GM23248 (cell line): ENCODE measurements around the gene LYPD3. TPM values are rescaled to one million over a fixed set of nuclear protein-coding genes. Genes with fewer than 3 reads are reported as not detected.

Experiments
- DNase-seq: peaks from one replicate; pipeline ENCODE4 v3.0.0-alpha.2; 2015
- H2AFZ ChIP-seq: fragments of 200-600 bp; sonication (generic); 2 replicates; pipeline ENCODE4 v1.6.1; 2016; ENCODE audit warnings: antibody characterized with exemption
- H3F3A ChIP-seq: fragments of 200-600 bp; sonication (generic); 2 replicates; pipeline ENCODE4 v1.6.1; 2016; ENCODE audit warnings: mild to moderate bottlenecking, antibody characterized with exemption, mixed run types; ENCODE audit not compliant: insufficient read depth
- H3K27ac ChIP-seq: fragments of 200-600 bp; sonication (generic); 2 replicates; pipeline ENCODE4 v1.5.1; 2016; ENCODE audit warnings: mild to moderate bottlenecking
- H3K27me3 ChIP-seq: fragments of 200-600 bp; sonication (generic); replicated peaks from 2 replicates; pipeline ENCODE4 v1.6.1; 2016; ENCODE audit warnings: mild to moderate bottlenecking; ENCODE audit not compliant: insufficient read depth
- H3K36me3 ChIP-seq: fragments of 200-600 bp; sonication (generic); 2 replicates; pipeline ENCODE4 v1.6.1; 2016; ENCODE audit warnings: low read depth, mild to moderate bottlenecking
- H3K4me1 ChIP-seq: fragments of 200-600 bp; sonication (generic); 2 replicates; pipeline ENCODE4 v1.6.1; 2016; ENCODE audit warnings: mild to moderate bottlenecking; ENCODE audit not compliant: insufficient read depth
- H3K4me2 ChIP-seq: fragments of 200-600 bp; sonication (generic); one replicate; pipeline ENCODE4 v1.6.1; 2016; ENCODE audit warnings: mild to moderate bottlenecking; ENCODE audit not compliant: unreplicated experiment
- H3K4me3 ChIP-seq: fragments of 200-600 bp; sonication (generic); 2 replicates; pipeline ENCODE4 v1.5.1; 2016; ENCODE audit warnings: mild to moderate bottlenecking
- H3K79me2 ChIP-seq: fragments of 200-600 bp; sonication (generic); 2 replicates; pipeline ENCODE4 v1.6.1; 2016; ENCODE audit warnings: mild to moderate bottlenecking; ENCODE audit not compliant: insufficient read depth
- H3K9ac ChIP-seq: fragments of 200-600 bp; sonication (generic); 2 replicates; pipeline ENCODE4 v1.6.1; 2016; ENCODE audit warnings: mild to moderate bottlenecking
- H3K9me2 ChIP-seq: fragments of 200-600 bp; sonication (generic); 2 replicates; pipeline ENCODE4 v1.6.1; 2016; ENCODE audit warnings: mixed run types, mild to moderate bottlenecking, moderate library complexity; ENCODE audit not compliant: insufficient read depth
- H3K9me3 ChIP-seq: fragments of 200-600 bp; sonication (generic); one replicate; pipeline ENCODE4 v1.6.1; 2017; ENCODE audit warnings: low read depth
- H4K20me1 ChIP-seq: fragments of 200-600 bp; sonication (generic); 2 replicates; pipeline ENCODE4 v1.6.0; 2016; ENCODE audit not compliant: insufficient read depth
- EZH2 ChIP-seq: fragments of 200-600 bp; sonication (generic); IDR thresholded peaks from 2 replicates; pipeline ENCODE4 v1.6.1; 2018; ENCODE audit warnings: antibody characterized with exemption, mild to moderate bottlenecking; ENCODE audit not compliant: insufficient read depth, poor library complexity, severe bottlenecking
- EZH2phosphoT487 ChIP-seq: fragments of 200-600 bp; sonication (generic); IDR thresholded peaks from 2 replicates; pipeline ENCODE4 v1.6.1; 2018; ENCODE audit warnings: antibody characterized with exemption, moderate library complexity, mild to moderate bottlenecking, low read depth; ENCODE audit not compliant: insufficient read depth
- WGBS, 2 experiments: methylation state at CpG; one replicate each; pipeline ENCODE4 v1.1.6; 2015 to 2017; ENCODE audit warnings: low lambda C conversion rate in 2 of 2, low coverage in 1 of 2; ENCODE audit errors: missing lambda C conversion rate in 2 of 2; 5-methylcytosine and 5-hydroxymethylcytosine counted together
- in situ Hi-C: fragments of 300-500 bp; cut with MboI; formaldehyde crosslinking; loops from 2 replicates; pipeline ENCODE4 v1.15.0; 2020
- polyA plus RNA-seq: library from polyadenylated mRNA; unstranded; fragments of >200 nt; fragmentation: Nextera tagmentation; extraction: Ambion mirVana; gene quantifications from 2 replicates; pipeline ENCODE4 v1.2.1, GENCODE V29; 2016
- total RNA-seq: library from RNA; depleted of rRNA; stranded (reverse); fragments of >200 nt; shearing (Covaris generic); gene quantifications from 2 replicates; pipeline ENCODE4 v1.2.3, GENCODE V29; 2014

Gene LYPD3
- total and polyA plus RNA-seq, 2 experiments from 2014 or later, result 0.28 TPM; not detected in 1

GRCh38 chr19:43471091-43471490, 5.7 kb upstream of the LYPD3 start:
- Histone ChIP-seq H3K4me2 (no peak overlapping the region), H3K79me2 (no peaks in the 10 kb centered on the region), H3K9ac (no peak overlapping the region), H3K4me1 (peaks cover 13% of the 10 kb centered on the region), H3K27me3 (no peaks in the 10 kb centered on the region), H4K20me1 (no peaks in the 10 kb centered on the region), H2AFZ (no peak overlapping the region), H3K9me2 (no peaks in the 10 kb centered on the region), H3K36me3 (no peaks in the 10 kb centered on the region), H3F3A (peaks cover 10% of the 10 kb centered on the region), H3K9me3 (no peaks in the 10 kb centered on the region), H3K27ac (no peak overlapping the region), H3K4me3 (no peak overlapping the region)
- no peak for DNase-seq
- WGBS, 2 experiments, result 82 to 84% methylated on average over 5 of the region's 5 CpGs
- TF ChIP-seq EZH2 (no peak), EZH2phosphoT487 (no peak)
- in situ Hi-C loops, result no loop called here

GRCh38 chr19:43470288-43470687, 4.9 kb upstream of the LYPD3 start:
- Histone ChIP-seq H3K36me3 (no peaks in the 10 kb centered on the region), H4K20me1 (no peaks in the 10 kb centered on the region), H2AFZ (no peak overlapping the region), H3K27ac (no peak overlapping the region), H3K4me3 (no peak overlapping the region), H3K9ac (no peak overlapping the region), H3F3A (peaks cover 7% of the 10 kb centered on the region), H3K79me2 (no peaks in the 10 kb centered on the region), H3K9me3 (no peaks in the 10 kb centered on the region), H3K9me2 (no peaks in the 10 kb centered on the region), H3K4me2 (no peak overlapping the region), H3K4me1 (peaks cover 7% of the 10 kb centered on the region; the same call in 1 of the 2 replicates), H3K27me3 (no peaks in the 10 kb centered on the region)
- peak; percentile 70 for DNase-seq
- no peak for TF ChIP-seq EZH2
- 49 to 64% methylated on average over 9 to 10 of the region's 10 CpGs for WGBS, 2 experiments
- in situ Hi-C loops, result no loop called here

- no peak for DNase-seq
- Histone ChIP-seq H3K9ac (no peak overlapping the region), H4K20me1 (no peaks in the 10 kb centered on the region), H3K4me2 (no peak overlapping the region), H3K36me3 (no peaks in the 10 kb centered on the region), H3K9me3 (no peaks in the 10 kb centered on the region), H3K27ac (no peak overlapping the region), H3K79me2 (no peaks in the 10 kb centered on the region), H3K4me3 (no peak overlapping the region), H3K9me2 (no peaks in the 10 kb centered on the region), H2AFZ (no peak overlapping the region), H3K27me3 (no peaks in the 10 kb centered on the region), H3F3A (peaks cover 7% of the 10 kb centered on the region), H3K4me1 (peaks cover 7% of the 10 kb centered on the region; the same call in 1 of the 2 replicates)
- in situ Hi-C loops, result no loop called here
- WGBS, 2 experiments, result 81 to 83% methylated on average over 1 of the region's 1 CpG
- no peak for TF ChIP-seq EZH2
- TF ChIP-seq EZH2phosphoT487, result no peak
These were observed 3.7 kb upstream of the LYPD3 start for GRCh38 chr19:43469160-43469480.

- WGBS, 2 experiments, result 96 to 97% methylated on average over 4 of the region's 4 CpGs
- Histone ChIP-seq H3K27ac (no peak overlapping the region), H3K4me1 (peaks cover 7% of the 10 kb centered on the region; the same call in 1 of the 2 replicates), H3K4me2 (no peak overlapping the region), H3K9ac (no peak overlapping the region), H2AFZ (no peak overlapping the region), H3K9me2 (no peaks in the 10 kb centered on the region), H3K36me3 (no peaks in the 10 kb centered on the region), H3F3A (peaks cover 7% of the 10 kb centered on the region), H3K9me3 (no peaks in the 10 kb centered on the region), H4K20me1 (no peaks in the 10 kb centered on the region), H3K27me3 (no peaks in the 10 kb centered on the region), H3K79me2 (no peaks in the 10 kb centered on the region), H3K4me3 (no peak overlapping the region)
- no peak for DNase-seq
- TF ChIP-seq EZH2 (no peak), EZH2phosphoT487 (no peak)
- in situ Hi-C loops, result no loop called here
These were observed 3.1 kb upstream of the LYPD3 start for GRCh38 chr19:43468354-43469159.
